H1 (cell line): ENCODE results near the gene RBM5. TPM values are rescaled to one million over a fixed set of nuclear protein-coding genes. Genes with fewer than 3 reads are reported as not detected.

ENCODE experiments used
- CTCF ChIA-PET: fragments of 300-600 bp; sonication (Branson Sonifier 250); formaldehyde crosslinking; loops from one replicate; lab custom pipeline; 2021; ENCODE audit not compliant: partially characterized antibody; lab: Charles Lee
- POLR2A ChIA-PET: fragments of 300-600 bp; sonication (Branson Sonifier 250); formaldehyde crosslinking; loops from one replicate; lab custom pipeline; 2021; ENCODE audit warnings: inconsistent platforms; ENCODE audit not compliant: partially characterized antibody; lab: Charles Lee
- DNase-seq, 2 experiments: peaks; one replicate each; pipeline versions ENCODE4 v3.0.0 to v3.0.0-alpha.2; 2010 to 2022; ENCODE audit warnings: low spot score in 2 of 2, low read depth in 1 of 2, mixed read lengths in 1 of 2
- FAIRE-seq: peaks from 2 replicates; lab custom pipeline; 2011; peaks lifted over from hg19 to GRCh38; lab: Jason Lieb, UNC
- H2AFZ ChIP-seq: 2 replicates; pipeline ENCODE4 v1.8.1; 2012; ENCODE audit warnings: low read length, inconsistent platforms
- H2AK5ac ChIP-seq: 2 replicates; pipeline ENCODE4 v1.6.1; 2013; ENCODE audit warnings: low read depth, low read length
- H2BK120ac ChIP-seq: replicated peaks from 2 replicates; pipeline ENCODE3; 2013; ENCODE audit warnings: low read depth, low read length, inconsistent platforms
- H2BK12ac ChIP-seq: 2 replicates; pipeline ENCODE4 v1.6.1; 2013; ENCODE audit warnings: low read depth, low read length
- H2BK15ac ChIP-seq: 2 replicates; pipeline ENCODE4 v1.6.1; 2013; ENCODE audit warnings: low read length
- H2BK20ac ChIP-seq: 2 replicates; pipeline ENCODE4 v1.6.1; 2013; ENCODE audit warnings: low read length
- H2BK5ac ChIP-seq: 2 replicates; pipeline ENCODE4 v1.6.1; 2013; ENCODE audit warnings: low read depth, low read length
- H3K14ac ChIP-seq: 2 replicates; pipeline ENCODE4 v1.6.1; 2013; ENCODE audit warnings: inconsistent platforms; ENCODE audit not compliant: insufficient read length
- H3K18ac ChIP-seq: 2 replicates; pipeline ENCODE4 v1.6.1; 2013; ENCODE audit warnings: low read length; ENCODE audit errors: extremely low read depth
- H3K23ac ChIP-seq: 2 replicates; pipeline ENCODE4 v1.6.1; 2013; ENCODE audit warnings: inconsistent platforms; ENCODE audit not compliant: insufficient read length
- H3K23me2 ChIP-seq: 2 replicates; pipeline ENCODE4 v1.6.1; 2013; ENCODE audit warnings: low read depth, low read length
- H3K27ac ChIP-seq: 2 replicates; pipeline ENCODE4 v1.6.1; 2011; ENCODE audit warnings: low read depth, low read length, inconsistent platforms
- H3K27me3 ChIP-seq, 4 experiments: replicated peaks in 1 of 4; 1 replicate in 1 of 4; 2 replicates in 3 of 4; pipeline versions ENCODE4 v1.6.1 to v1.8.1; 2011 to 2013; ENCODE audit warnings: low read length in 3 of 4, mild to moderate bottlenecking in 3 of 4, inconsistent platforms in 2 of 4, mixed read lengths in 2 of 4, moderate library complexity in 1 of 4; ENCODE audit not compliant: control insufficient read depth in 3 of 4, insufficient read depth in 3 of 4; ENCODE audit errors: extremely low read depth in 1 of 4
- H3K36me3 ChIP-seq, 4 experiments: 2 replicates each; pipeline versions ENCODE4 v1.6.1 to v1.8.1; 2011 to 2013; ENCODE audit warnings: mild to moderate bottlenecking in 4 of 4, low read length in 3 of 4, moderate library complexity in 2 of 4, control low read depth in 1 of 4, inconsistent platforms in 1 of 4; ENCODE audit not compliant: insufficient read depth in 4 of 4, control insufficient read depth in 2 of 4
- H3K4ac ChIP-seq: replicated peaks from 2 replicates; pipeline ENCODE3; 2013; ENCODE audit warnings: low read length, low read depth, mixed read lengths, inconsistent platforms; ENCODE audit not compliant: insufficient read length
- H3K4me1 ChIP-seq, 4 experiments: replicated peaks in 1 of 4; 1 replicate in 1 of 4; 2 replicates in 3 of 4; pipeline versions ENCODE4 v1.6.1 to v1.8.1; 2011 to 2013; ENCODE audit warnings: low read length in 3 of 4, inconsistent platforms in 2 of 4, mixed read lengths in 1 of 4; ENCODE audit not compliant: insufficient read depth in 4 of 4, control insufficient read depth in 3 of 4
- H3K4me2 ChIP-seq, 2 experiments: 2 replicates each; pipeline versions ENCODE4 v1.6.1 to v1.8.1; 2011 to 2013; ENCODE audit warnings: low read depth in 2 of 2, low read length in 2 of 2, control low read depth in 1 of 2, inconsistent platforms in 1 of 2, mild to moderate bottlenecking in 1 of 2; ENCODE audit not compliant: insufficient read depth in 1 of 2
- H3K4me3 ChIP-seq, 4 experiments: fragments of 200-600, 300-600 bp in 1 of 4; sonication (generic), shearing (Covaris generic), sonication (Bioruptor Twin) in 1 of 4; 2 replicates each; pipeline versions ENCODE4 v1.5.1 to v1.8.1; 2011 to 2016; ENCODE audit warnings: low read length in 4 of 4, low read depth in 3 of 4, control low read depth in 2 of 4, inconsistent platforms in 2 of 4, mild to moderate bottlenecking in 2 of 4, mixed read lengths in 1 of 4, moderate library complexity in 1 of 4; ENCODE audit not compliant: insufficient read depth in 2 of 4; ENCODE audit errors: extremely low read depth in 1 of 4
- H3K56ac ChIP-seq: replicated peaks from 2 replicates; pipeline ENCODE3; 2013; ENCODE audit warnings: low read depth, mild to moderate bottlenecking, mixed read lengths, low read length, inconsistent platforms; ENCODE audit not compliant: insufficient read length
- H3K79me1 ChIP-seq: 2 replicates; pipeline ENCODE4 v1.6.1; 2013; ENCODE audit warnings: low read depth, low read length, control low read depth
- H3K79me2 ChIP-seq, 2 experiments: 2 replicates each; pipeline versions ENCODE4 v1.6.1 to v1.8.1; 2012 to 2013; ENCODE audit warnings: low read length in 2 of 2, mild to moderate bottlenecking in 2 of 2, inconsistent platforms in 1 of 2; ENCODE audit not compliant: insufficient read depth in 2 of 2, control insufficient read depth in 1 of 2
- H3K9ac ChIP-seq, 4 experiments: replicated peaks in 1 of 4; 1 replicate in 1 of 4; 2 replicates in 3 of 4; pipeline versions ENCODE4 v1.6.1 to v1.8.1; 2011 to 2013; ENCODE audit warnings: low read depth in 3 of 4, low read length in 3 of 4, control low read depth in 2 of 4, mild to moderate bottlenecking in 2 of 4, moderate library complexity in 2 of 4, inconsistent platforms in 1 of 4; ENCODE audit errors: extremely low read depth in 1 of 4
- H3K9me3 ChIP-seq, 2 experiments: 2 replicates each; pipeline versions ENCODE4 v1.6.1 to v1.8.1; 2012 to 2013; ENCODE audit warnings: mild to moderate bottlenecking in 2 of 2, moderate library complexity in 2 of 2, control low read depth in 1 of 2, inconsistent platforms in 1 of 2, low read depth in 1 of 2, low read length in 1 of 2, mixed read lengths in 1 of 2; ENCODE audit not compliant: insufficient read depth in 2 of 2
- H4K20me1 ChIP-seq, 2 experiments: replicated peaks in 1 of 2; 2 replicates each; pipeline versions ENCODE3 to v1.8.1; 2011 to 2013; ENCODE audit warnings: inconsistent platforms in 2 of 2, low read length in 2 of 2, mild to moderate bottlenecking in 1 of 2; ENCODE audit not compliant: insufficient read depth in 2 of 2, control insufficient read depth in 1 of 2
- H4K5ac ChIP-seq: 2 replicates; pipeline ENCODE4 v1.6.1; 2013; ENCODE audit warnings: low read length, low read depth, mixed read lengths, inconsistent platforms; ENCODE audit not compliant: insufficient read length
- H4K8ac ChIP-seq: 2 replicates; pipeline ENCODE4 v1.8.0; 2013; ENCODE audit warnings: mild to moderate bottlenecking, moderate library complexity, low read length, inconsistent platforms; ENCODE audit not compliant: insufficient read depth; ENCODE audit errors: extremely low read depth
- H4K91ac ChIP-seq: replicated peaks from 2 replicates; pipeline ENCODE3; 2013; ENCODE audit warnings: low read length, mixed read lengths, inconsistent platforms; ENCODE audit not compliant: insufficient read length
- ASH2L ChIP-seq: fragments of 200-600, 300-600 bp; sonication (generic); IDR thresholded peaks from one replicate; pipeline ENCODE4 v1.7.1; 2017; ENCODE audit warnings: low read length
- CBX5 ChIP-seq: fragments of 300-800, 300-1000 bp; sonication (generic); IDR thresholded peaks from 2 replicates; pipeline ENCODE4 v1.7.1; 2016; ENCODE audit warnings: antibody characterized with exemption, low read length, low read depth
- CEBPB ChIP-seq: IDR thresholded peaks from 2 replicates; pipeline ENCODE4 v1.6.1; 2012; ENCODE audit warnings: low read depth, low read length
- EP300 ChIP-seq, 2 experiments: IDR thresholded peaks; 1 replicate in 1 of 2; 2 replicates in 1 of 2; pipeline ENCODE4 v1.6.1; 2011 to 2012; ENCODE audit warnings: low read depth in 2 of 2, low read length in 2 of 2, mild to moderate bottlenecking in 2 of 2, borderline replicate concordance in 1 of 2, inconsistent platforms in 1 of 2, moderate library complexity in 1 of 2
- GTF2F1 ChIP-seq: IDR thresholded peaks from 2 replicates; pipeline ENCODE4 v1.6.1; 2012; ENCODE audit warnings: low read depth, low read length, improper control_type of control experiment, borderline replicate concordance
- JUN ChIP-seq: IDR thresholded peaks from 2 replicates; pipeline ENCODE4 v1.6.1; 2011; ENCODE audit warnings: low read depth, mild to moderate bottlenecking, improper control_type of control experiment, low read length
- RNF2 ChIP-seq: fragments of 200-900, 300-1000 bp; sonication (generic); IDR thresholded peaks from 2 replicates; pipeline ENCODE4 v1.7.1; 2016; ENCODE audit warnings: borderline replicate concordance, low read depth, mild to moderate bottlenecking, antibody characterized with exemption, low read length; ENCODE audit not compliant: poor library complexity, severe bottlenecking; ENCODE audit errors: missing control alignments
- TAF1 ChIP-seq: IDR thresholded peaks from 2 replicates; pipeline ENCODE4 v1.6.1; 2011; ENCODE audit warnings: mild to moderate bottlenecking, low read depth, low read length
- WGBS, 2 experiments: shearing (Covaris generic) in 1 of 2; methylation state at CpG; one replicate each; pipeline versions ENCODE4 v1.1.6 to v1.1.7; 2013 to 2015; ENCODE audit warnings: low lambda C conversion rate in 2 of 2, mixed read lengths in 2 of 2, inconsistent platforms in 1 of 2, low coverage in 1 of 2, missing lambda C conversion rate in 1 of 2; ENCODE audit not compliant: insufficient replicate concordance in 2 of 2, insufficient coverage in 1 of 2, insufficient read length in 1 of 2; ENCODE audit errors: extremely low coverage in 1 of 2, missing lambda C conversion rate in 1 of 2; 5-methylcytosine and 5-hydroxymethylcytosine counted together
- polyA plus RNA-seq, 7 experiments: library from polyadenylated mRNA; depleted of rRNA in 3 of 7; stranded (reverse) in 5 of 7; unstranded in 2 of 7; fragments of >200 nt in 5 of 7; fragments of 200-250 nt in 2 of 7; gene quantifications; 1 replicate in 5 of 7; 2 replicates in 1 of 7; 4 replicates in 1 of 7; pipeline versions ENCODE4 v1.2.1 to v1.2.3, GENCODE V29; 2011 to 2013; ENCODE audit warnings: missing spikeins in 2 of 7, mixed read lengths in 2 of 7
- total RNA-seq: library from RNA; stranded (reverse); fragmentation: NEBNext Ultra II Directional; extraction: Animal tissue kit (Norgen Biotek cat#: 25700); gene quantifications from 2 replicates; pipeline ENCODE4 v1.2.1, GENCODE V29; 2021
- TF ChIP-seq, protein P1 (sequence below), 3 experiments: IDR thresholded peaks; 1 replicate in 2 of 3; 2 replicates in 1 of 3; pipeline versions ENCODE4 v1.5.1 to v1.6.1; 2011; ENCODE audit warnings: low read length in 3 of 3, mild to moderate bottlenecking in 3 of 3, inconsistent platforms in 2 of 3, low read depth in 1 of 3, moderate library complexity in 1 of 3; ENCODE audit not compliant: insufficient read depth in 1 of 3; ENCODE audit errors: control extremely low read depth in 1 of 3

The RBM5 gene
- total and polyA plus RNA-seq, 2 of the 8 experiments (the other 6 are each of a cell fraction or from before 2014, with no cell fraction given) = 82.7 to 144 TPM

DNA sequence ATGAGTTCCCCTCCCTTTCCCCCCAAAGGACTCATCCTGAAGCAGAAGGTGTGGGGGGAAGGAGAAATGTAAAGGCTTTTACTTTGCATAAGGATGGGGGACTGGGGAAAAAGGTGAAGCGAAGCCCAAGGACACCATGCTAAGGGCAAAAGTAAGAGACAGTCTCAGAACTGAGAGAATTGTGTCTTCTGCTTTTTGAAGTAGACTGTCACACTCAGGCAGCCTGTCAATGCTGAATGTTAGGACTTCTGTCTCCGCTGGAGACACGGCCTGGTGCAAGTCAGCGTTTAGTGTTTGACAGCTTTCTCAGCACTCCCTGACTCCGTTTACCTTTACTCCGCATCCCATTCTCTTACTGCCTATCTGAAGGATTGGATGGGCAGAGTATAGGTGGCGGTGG, 13.8 kb downstream of the RBM5 start:
- CTCF ChIA-PET = interaction anchor here (1.5 kb wide), 1 partner anchor 87 kb away, joined by 3 read pairs; no protein-coding TSS in a partner anchor
- TF ChIP-seq, protein P1, sequence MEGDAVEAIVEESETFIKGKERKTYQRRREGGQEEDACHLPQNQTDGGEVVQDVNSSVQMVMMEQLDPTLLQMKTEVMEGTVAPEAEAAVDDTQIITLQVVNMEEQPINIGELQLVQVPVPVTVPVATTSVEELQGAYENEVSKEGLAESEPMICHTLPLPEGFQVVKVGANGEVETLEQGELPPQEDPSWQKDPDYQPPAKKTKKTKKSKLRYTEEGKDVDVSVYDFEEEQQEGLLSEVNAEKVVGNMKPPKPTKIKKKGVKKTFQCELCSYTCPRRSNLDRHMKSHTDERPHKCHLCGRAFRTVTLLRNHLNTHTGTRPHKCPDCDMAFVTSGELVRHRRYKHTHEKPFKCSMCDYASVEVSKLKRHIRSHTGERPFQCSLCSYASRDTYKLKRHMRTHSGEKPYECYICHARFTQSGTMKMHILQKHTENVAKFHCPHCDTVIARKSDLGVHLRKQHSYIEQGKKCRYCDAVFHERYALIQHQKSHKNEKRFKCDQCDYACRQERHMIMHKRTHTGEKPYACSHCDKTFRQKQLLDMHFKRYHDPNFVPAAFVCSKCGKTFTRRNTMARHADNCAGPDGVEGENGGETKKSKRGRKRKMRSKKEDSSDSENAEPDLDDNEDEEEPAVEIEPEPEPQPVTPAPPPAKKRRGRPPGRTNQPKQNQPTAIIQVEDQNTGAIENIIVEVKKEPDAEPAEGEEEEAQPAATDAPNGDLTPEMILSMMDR (IDR thresholded peaks at IDR 0.05; ENCODE audit: control extremely low read depth in 1 of 3, insufficient read depth in 1 of 3, low read depth in 1 of 3, low read length in 3 of 3) = no peak
- TF ChIP-seq ASH2L (no peak), GTF2F1 (no peak), EP300 (IDR thresholded peaks at IDR 0.05; ENCODE audit: borderline replicate concordance in 1 of 2, low read depth in 2 of 2, low read length in 2 of 2) (no peak), CBX5 (no peak), RNF2 (no peak), JUN (no peak), TAF1 (no peak), CEBPB (no peak)

More for the DNA sequence above, 13.8 kb downstream of the RBM5 start:
- H3K4me3 ChIP-seq = no peak overlapping the region
- H2BK12ac ChIP-seq = no peak overlapping the region
- H4K5ac ChIP-seq = no peak overlapping the region
- no peak for FAIRE-seq
- no peak overlapping the region for H2BK20ac ChIP-seq
- no peaks in the 10 kb centered on the region for H3K9me3 ChIP-seq
- no peaks in the 10 kb centered on the region for H3K79me1 ChIP-seq
- H3K56ac ChIP-seq = no peak overlapping the region
- no peak for DNase-seq
- no peak overlapping the region for H3K4ac ChIP-seq
- POLR2A ChIA-PET = interaction anchor here (0.8 to 1.7 kb wide), 3 partner anchors 10 to 13 kb away, joined by 3 to 5 read pairs (median 4); no protein-coding TSS in a partner anchor
- no peaks in the 10 kb centered on the region for H3K4me1 ChIP-seq
- H4K91ac ChIP-seq = no peak overlapping the region
- no peak overlapping the region for H3K4me2 ChIP-seq
- 91% methylated on average over 7 of the region's 7 CpGs; no CpG with 5 or more reads in 1 of the 2 experiments for WGBS, 2 experiments
- no peak overlapping the region for H3K27ac ChIP-seq
- peaks cover 58 to 95% (median 83%) of the 10 kb centered on the region in 4 experiments for H3K36me3 ChIP-seq
- no peaks in the 10 kb centered on the region for H3K27me3 ChIP-seq
- no peak overlapping the region for H2BK15ac ChIP-seq
- no peak overlapping the region for H4K8ac ChIP-seq
- no peak overlapping the region for H2BK5ac ChIP-seq
- no peak overlapping the region for H3K23ac ChIP-seq
- H3K23me2 ChIP-seq = no peaks in the 10 kb centered on the region
- H3K79me2 ChIP-seq = no peaks in the 10 kb centered on the region
- H4K20me1 ChIP-seq = peaks cover 0 to 4% of the 10 kb centered on the region in 2 experiments
- no peak overlapping the region for H3K18ac ChIP-seq
- H3K14ac ChIP-seq = no peak overlapping the region
- H2AFZ ChIP-seq = no peak overlapping the region
- H3K9ac ChIP-seq = no peak overlapping the region; a peak in 1 of 7 replicates
- H2BK120ac ChIP-seq = no peak overlapping the region
- H2AK5ac ChIP-seq = no peak overlapping the region
